NCI-H82 (cell line): ENCODE measurements around the gene PPP1R12B.
A peak's percentile ranks its signal among the peaks of the same experiment; 100 is the strongest.
"Not testable (repeated sequence)": the region's sequence is repeated elsewhere in the genome, so short reads cannot be mapped to it uniquely, and the experiment has no call there.

ENCODE experiments used
- DNase-seq: peaks from one replicate; lab custom pipeline; 2025; lab: John Stamatoyannopoulos, UW

The PPP1R12B gene

GRCh38 chr1:202488178-202488649, 139.7 kb downstream of the PPP1R12B start:
- not testable (repeated sequence) for DNase-seq

- not testable (repeated sequence) for DNase-seq
Measured at GRCh38 chr1:202489101-202489500, 140.6 kb downstream of the PPP1R12B start.

- DNase-seq, result not testable (repeated sequence)
Measured at GRCh38 chr1:202493112-202493511, 144.6 kb downstream of the PPP1R12B start.

- DNase-seq, result no peak
Measured at GRCh38 chr1:202498542-202498941, 150.0 kb downstream of the PPP1R12B start.

- peak; percentile 15 for DNase-seq
Measured at GRCh38 chr1:202499997-202500396, 151.5 kb downstream of the PPP1R12B start.

GRCh38 chr1:202501281-202501680, 152.8 kb downstream of the PPP1R12B start:
- DNase-seq, result peak; percentile 65

- DNase-seq, result no peak
Measured at GRCh38 chr1:202505356-202505755, 156.9 kb downstream of the PPP1R12B start.

- not testable (repeated sequence) for DNase-seq
Measured at GRCh38 chr1:202505880-202506575, 157.5 kb downstream of the PPP1R12B start.

- DNase-seq, result not testable (repeated sequence)
Measured at GRCh38 chr1:202508863-202509262, 160.4 kb downstream of the PPP1R12B start.

- DNase-seq, result not testable (repeated sequence)
Measured at GRCh38 chr1:202513875-202514274, 165.4 kb downstream of the PPP1R12B start.

- no peak for DNase-seq
Measured at GRCh38 chr1:202516434-202516877, 168.0 kb downstream of the PPP1R12B start.

- DNase-seq, result not testable (repeated sequence)
Measured at GRCh38 chr1:202517146-202517545, 168.6 kb downstream of the PPP1R12B start.

GRCh38 chr1:202518180-202518579, 169.7 kb downstream of the PPP1R12B start:
- not testable (repeated sequence) for DNase-seq

GRCh38 chr1:202518905-202519304, 170.4 kb downstream of the PPP1R12B start:
- not testable (repeated sequence) for DNase-seq

- not testable (repeated sequence) for DNase-seq
Measured at GRCh38 chr1:202520129-202520856, 171.8 kb downstream of the PPP1R12B start.

GRCh38 chr1:202520857-202521216, 172.3 kb downstream of the PPP1R12B start:
- not testable (repeated sequence) for DNase-seq

- not testable (repeated sequence) for DNase-seq
Measured at GRCh38 chr1:202521484-202521883, 173.0 kb downstream of the PPP1R12B start.

- DNase-seq, result no peak
Measured at GRCh38 chr1:202521886-202522285, 173.4 kb downstream of the PPP1R12B start.

- not testable (repeated sequence) for DNase-seq
Measured at GRCh38 chr1:202526056-202526455, 177.6 kb downstream of the PPP1R12B start.

GRCh38 chr1:202528096-202528722, 179.7 kb downstream of the PPP1R12B start:
- not testable (repeated sequence) for DNase-seq

- DNase-seq, result not testable (repeated sequence)
Measured at GRCh38 chr1:202530686-202531085, 182.2 kb downstream of the PPP1R12B start.

- no peak for DNase-seq
Measured at GRCh38 chr1:202531472-202531811, 182.9 kb downstream of the PPP1R12B start.
